Measurements from ENCODE around the gene SORBS1.

Gene SORBS1

GRCh38 chr10:95531994-95532399 lies 29.2 kb downstream of the SORBS1 start:
- Histone ChIP-seq H2AFZ (ENCODE audit: low read length) (no peak overlapping the region), H3K79me2 (ENCODE audit: low read length) (no peaks in the 10 kb centered on the region), H3K4me1 (ENCODE audit: low read length) (no peaks in the 10 kb centered on the region), H3K4me2 (ENCODE audit: low read depth, low read length) (no peak overlapping the region), H3K4me3 (ENCODE audit: low read length) (no peak overlapping the region), H3F3A (ENCODE audit: insufficient read depth, low read length) (no peaks in the 10 kb centered on the region), H3K9ac (ENCODE audit: low read length) (no peak overlapping the region), H3K27me3 (replicated peaks; ENCODE audit: insufficient read depth, low read length) (no peaks in the 10 kb centered on the region), H4K20me1 (ENCODE audit: insufficient read depth, low read length) (no peaks in the 10 kb centered on the region), H3K36me3 (replicated peaks; ENCODE audit: insufficient read depth, low read length) (no peaks in the 10 kb centered on the region), H3K27ac (ENCODE audit: low read length) (no peak overlapping the region), H3K9me2 (replicated peaks; ENCODE audit: insufficient read depth, low read length) (no peaks in the 10 kb centered on the region), H3K9me3 (replicated peaks; ENCODE audit: insufficient read depth, low read length) (no peaks in the 10 kb centered on the region)
- no peak for DNase-seq
- TF ChIP-seq EZH2 (optimal IDR thresholded peaks at IDR 0.05; ENCODE audit: low read depth, low read length) (no peak), CTCF (IDR thresholded peaks at IDR 0.05; ENCODE audit: low read length) (no peak), EZH2phosphoT487 (IDR thresholded peaks at IDR 0.05; ENCODE audit: low read length) (no peak)

- Histone ChIP-seq H3F3A (ENCODE audit: insufficient read depth, low read length) (no peaks in the 10 kb centered on the region), H3K9ac (ENCODE audit: low read length) (no peak overlapping the region), H3K4me3 (ENCODE audit: low read length) (no peak overlapping the region), H3K27ac (ENCODE audit: low read length) (no peak overlapping the region), H2AFZ (ENCODE audit: low read length) (no peak overlapping the region), H3K4me1 (ENCODE audit: low read length) (no peaks in the 10 kb centered on the region), H3K9me3 (replicated peaks; ENCODE audit: insufficient read depth, low read length) (no peaks in the 10 kb centered on the region), H3K4me2 (ENCODE audit: low read depth, low read length) (no peak overlapping the region), H3K9me2 (replicated peaks; ENCODE audit: insufficient read depth, low read length) (no peaks in the 10 kb centered on the region), H3K27me3 (replicated peaks; ENCODE audit: insufficient read depth, low read length) (no peaks in the 10 kb centered on the region), H3K36me3 (replicated peaks; ENCODE audit: insufficient read depth, low read length) (no peaks in the 10 kb centered on the region), H3K79me2 (ENCODE audit: low read length) (no peaks in the 10 kb centered on the region), H4K20me1 (ENCODE audit: insufficient read depth, low read length) (no peaks in the 10 kb centered on the region)
- no peak for DNase-seq
- no peak for TF ChIP-seq EZH2phosphoT487 (IDR thresholded peaks at IDR 0.05; ENCODE audit: low read length)
- TF ChIP-seq CTCF (IDR thresholded peaks at IDR 0.05; ENCODE audit: low read length), result no peak
- TF ChIP-seq EZH2 (optimal IDR thresholded peaks at IDR 0.05; ENCODE audit: low read depth, low read length), result no peak
Observed at GRCh38 chr10:95531058-95531809, 29.9 kb downstream of the SORBS1 start.

GRCh38 chr10:95530561-95530960 lies 30.6 kb downstream of the SORBS1 start:
- no peaks in the 10 kb centered on the region for H3F3A ChIP-seq (ENCODE audit: insufficient read depth, low read length)
- TF ChIP-seq EZH2 (optimal IDR thresholded peaks at IDR 0.05; ENCODE audit: low read depth, low read length) (no peak), EZH2phosphoT487 (IDR thresholded peaks at IDR 0.05; ENCODE audit: low read length) (no peak)
- H3K4me2 ChIP-seq (ENCODE audit: low read depth, low read length), result no peak overlapping the region
- no peaks in the 10 kb centered on the region for H3K4me1 ChIP-seq (ENCODE audit: low read length)
- DNase-seq, result no peak
- no peak overlapping the region for H3K9ac ChIP-seq (ENCODE audit: low read length)
- H3K27ac ChIP-seq (ENCODE audit: low read length), result no peak overlapping the region
- no peaks in the 10 kb centered on the region for H3K36me3 ChIP-seq (replicated peaks; ENCODE audit: insufficient read depth, low read length)
- H3K9me2 ChIP-seq (replicated peaks; ENCODE audit: insufficient read depth, low read length), result no peaks in the 10 kb centered on the region
- H3K27me3 ChIP-seq (replicated peaks; ENCODE audit: insufficient read depth, low read length), result no peaks in the 10 kb centered on the region
- H3K9me3 ChIP-seq (replicated peaks; ENCODE audit: insufficient read depth, low read length), result no peaks in the 10 kb centered on the region
- no peaks in the 10 kb centered on the region for H4K20me1 ChIP-seq (ENCODE audit: insufficient read depth, low read length)
- H3K79me2 ChIP-seq (ENCODE audit: low read length), result no peaks in the 10 kb centered on the region
- no peak overlapping the region for H2AFZ ChIP-seq (ENCODE audit: low read length)
- H3K4me3 ChIP-seq (ENCODE audit: low read length), result no peak overlapping the region

GRCh38 chr10:95530029-95530428 lies 31.1 kb downstream of the SORBS1 start:
- Histone ChIP-seq H3K4me2 (ENCODE audit: low read depth, low read length) (no peak overlapping the region), H3K79me2 (ENCODE audit: low read length) (no peaks in the 10 kb centered on the region), H2AFZ (ENCODE audit: low read length) (no peak overlapping the region), H3K9ac (ENCODE audit: low read length) (no peak overlapping the region), H3K27ac (ENCODE audit: low read length) (no peak overlapping the region), H3K9me2 (replicated peaks; ENCODE audit: insufficient read depth, low read length) (no peaks in the 10 kb centered on the region), H3K4me3 (ENCODE audit: low read length) (no peak overlapping the region), H3K4me1 (ENCODE audit: low read length) (no peaks in the 10 kb centered on the region), H3F3A (ENCODE audit: insufficient read depth, low read length) (no peaks in the 10 kb centered on the region), H3K36me3 (replicated peaks; ENCODE audit: insufficient read depth, low read length) (no peaks in the 10 kb centered on the region), H4K20me1 (ENCODE audit: insufficient read depth, low read length) (no peaks in the 10 kb centered on the region), H3K9me3 (replicated peaks; ENCODE audit: insufficient read depth, low read length) (no peaks in the 10 kb centered on the region), H3K27me3 (replicated peaks; ENCODE audit: insufficient read depth, low read length) (no peaks in the 10 kb centered on the region)
- TF ChIP-seq EZH2phosphoT487 (IDR thresholded peaks at IDR 0.05; ENCODE audit: low read length) (no peak), EZH2 (optimal IDR thresholded peaks at IDR 0.05; ENCODE audit: low read depth, low read length) (no peak), CTCF (IDR thresholded peaks at IDR 0.05; ENCODE audit: low read length) (no peak)
- no peak for DNase-seq
